Endodermal cell (in vitro differentiated cells): ENCODE results near the gene HSP90AB1. TPM values are rescaled to one million over a fixed set of nuclear protein-coding genes. Genes with fewer than 3 reads are reported as not detected.

Experiments
- DNase-seq: peaks from one replicate; pipeline ENCODE4 v3.0.0-alpha.2; 2017
- H3K27ac ChIP-seq: 2 replicates; pipeline ENCODE4 v1.5.1; 2013; ENCODE audit warnings: mild to moderate bottlenecking, low read depth, low read length, moderate library complexity
- H3K27me3 ChIP-seq: 2 replicates; pipeline ENCODE4 v1.6.1; 2013; ENCODE audit warnings: mild to moderate bottlenecking, low read length, moderate library complexity; ENCODE audit not compliant: insufficient read depth, control insufficient read depth, poor library complexity, severe bottlenecking
- H3K36me3 ChIP-seq: 2 replicates; pipeline ENCODE4 v1.7.0; 2013; ENCODE audit warnings: mild to moderate bottlenecking, low read length, moderate library complexity; ENCODE audit not compliant: control insufficient read depth, insufficient read depth
- H3K4me1 ChIP-seq: one replicate; pipeline ENCODE4 v1.7.0; 2013; ENCODE audit warnings: low read length; ENCODE audit not compliant: control insufficient read depth, insufficient read depth
- H3K4me3 ChIP-seq: 2 replicates; pipeline ENCODE4 v1.5.1; 2013; ENCODE audit warnings: mild to moderate bottlenecking, low read length, moderate library complexity
- H3K9ac ChIP-seq: 2 replicates; pipeline ENCODE4 v1.6.1; 2013; ENCODE audit warnings: mild to moderate bottlenecking, low read length, moderate library complexity; ENCODE audit not compliant: poor library complexity, severe bottlenecking; ENCODE audit errors: extremely low read depth
- H3K9me3 ChIP-seq: 2 replicates; pipeline ENCODE4 v1.6.1; 2013; ENCODE audit warnings: mild to moderate bottlenecking, low read length, moderate library complexity; ENCODE audit not compliant: control insufficient read depth
- H3K27ac Mint-ChIP-seq: 2 replicates; pipeline ENCODE4 v1.8.0; 2020; ENCODE audit warnings: mixed read lengths
- H3K27me3 Mint-ChIP-seq: 2 replicates; pipeline ENCODE4 v1.8.0; 2021; ENCODE audit warnings: mild to moderate bottlenecking, mixed read lengths; ENCODE audit not compliant: insufficient read depth
- H3K36me3 Mint-ChIP-seq: 2 replicates; pipeline ENCODE4 v1.8.0; 2020; ENCODE audit warnings: low read depth, mixed read lengths
- H3K4me1 Mint-ChIP-seq: 2 replicates; pipeline ENCODE4 v1.8.0; 2020; ENCODE audit warnings: mixed read lengths
- H3K4me3 Mint-ChIP-seq: 2 replicates; pipeline ENCODE4 v1.8.0; 2020; ENCODE audit warnings: mild to moderate bottlenecking, moderate library complexity, mixed read lengths
- H3K9me3 Mint-ChIP-seq: 2 replicates; pipeline ENCODE4 v1.8.0; 2020; ENCODE audit warnings: mild to moderate bottlenecking, mixed read lengths
- CTCF ChIP-seq: fragments of 200-600 bp; sonication (generic); conservative IDR thresholded peaks from 2 replicates; pipeline ENCODE4 v1.5.0; 2021; ENCODE audit warnings: antibody characterized with exemption, mild to moderate bottlenecking
- WGBS, 2 experiments: methylation state at CpG; one replicate each; pipeline versions ENCODE4 v1.1.5 to v1.1.7; 2013; ENCODE audit warnings: missing lambda C conversion rate in 2 of 2, mixed read lengths in 1 of 2; ENCODE audit not compliant: insufficient coverage in 1 of 2, insufficient read length in 1 of 2; 5-methylcytosine and 5-hydroxymethylcytosine counted together
- total RNA-seq, 2 donors: library from RNA; stranded (reverse); fragmentation: NEBNext Ultra II Directional in 1 of 2; extraction: Animal tissue kit (Norgen Biotek cat#: 25700) in 1 of 2; gene quantifications; 2 replicates in 1 of 2; 3 replicates in 1 of 2; pipeline ENCODE4 v1.2.1, GENCODE V29; 2021

Gene HSP90AB1
- total RNA-seq, 2 donors from 2014 or later = 1,356 to 1,422 TPM

- no peaks in the 10 kb centered on the region for H3K9me3 ChIP-seq
- no peaks in the 10 kb centered on the region for H3K4me1 ChIP-seq
- H3K27me3 ChIP-seq = peaks cover 93% of the 10 kb centered on the region
- H3K27me3 Mint-ChIP-seq = peaks cover 87% of the 10 kb centered on the region
- no peak overlapping the region for H3K27ac Mint-ChIP-seq
- H3K4me3 ChIP-seq = no peak overlapping the region
- no peak for TF ChIP-seq CTCF
- no peak overlapping the region for H3K9ac ChIP-seq
- no peak overlapping the region for H3K27ac ChIP-seq
- no peak overlapping the region for H3K4me3 Mint-ChIP-seq
- no peaks in the 10 kb centered on the region for H3K9me3 Mint-ChIP-seq
- WGBS, 2 experiments = 78% methylated on average over 15 to 25 of the region's 25 CpGs
- no peaks in the 10 kb centered on the region for H3K4me1 Mint-ChIP-seq
- no peaks in the 10 kb centered on the region for H3K36me3 ChIP-seq
- DNase-seq = peak; percentile 81
- H3K36me3 Mint-ChIP-seq = no peaks in the 10 kb centered on the region
Observed at GRCh38 chr6:44285552-44286284, 38.8 kb downstream of the HSP90AB1 start.

- TF ChIP-seq CTCF = no peak
- H3K27me3 ChIP-seq = peaks cover 93% of the 10 kb centered on the region
- H3K4me1 Mint-ChIP-seq = no peaks in the 10 kb centered on the region
- WGBS, 2 experiments = 84 to 87% methylated on average over 10 to 12 of the region's 12 CpGs
- no peaks in the 10 kb centered on the region for H3K36me3 ChIP-seq
- no peaks in the 10 kb centered on the region for H3K9me3 ChIP-seq
- no peak overlapping the region for H3K9ac ChIP-seq
- H3K36me3 Mint-ChIP-seq = no peaks in the 10 kb centered on the region
- H3K9me3 Mint-ChIP-seq = no peaks in the 10 kb centered on the region
- no peaks in the 10 kb centered on the region for H3K4me1 ChIP-seq
- DNase-seq = no peak
- H3K27ac Mint-ChIP-seq = no peak overlapping the region
- no peak overlapping the region for H3K4me3 Mint-ChIP-seq
- H3K27me3 Mint-ChIP-seq = peaks cover 83% of the 10 kb centered on the region
- no peak overlapping the region for H3K27ac ChIP-seq
- H3K4me3 ChIP-seq = no peak overlapping the region
Observed at GRCh38 chr6:44286285-44286565, 39.3 kb downstream of the HSP90AB1 start.

GRCh38 chr6:44286747-44287146, 39.8 kb downstream of the HSP90AB1 start:
- TF ChIP-seq CTCF = no peak
- H3K36me3 Mint-ChIP-seq = no peaks in the 10 kb centered on the region
- H3K4me3 Mint-ChIP-seq = no peak overlapping the region
- H3K9me3 Mint-ChIP-seq = no peaks in the 10 kb centered on the region
- no peak overlapping the region for H3K27ac ChIP-seq
- H3K9me3 ChIP-seq = no peaks in the 10 kb centered on the region
- DNase-seq = no peak
- H3K27me3 ChIP-seq = peaks cover 94% of the 10 kb centered on the region
- no peak overlapping the region for H3K9ac ChIP-seq
- H3K4me1 Mint-ChIP-seq = no peaks in the 10 kb centered on the region
- H3K4me3 ChIP-seq = no peak overlapping the region
- H3K27ac Mint-ChIP-seq = no peak overlapping the region
- 26 to 43% methylated on average over 2 of the region's 2 CpGs for WGBS, 2 experiments
- no peaks in the 10 kb centered on the region for H3K36me3 ChIP-seq
- no peaks in the 10 kb centered on the region for H3K4me1 ChIP-seq
- peaks cover 86% of the 10 kb centered on the region for H3K27me3 Mint-ChIP-seq
